RWPE1 (cell line): ENCODE results near the gene UFSP2.

Experiments used
- CTCF ChIA-PET: fragments of 350-600 bp; sonication (Branson Sonifier 250); formaldehyde crosslinking; extraction: SDS; loops from one replicate; lab custom pipeline; 2021; lab: Yijun Ruan, JAX
- POLR2A ChIA-PET: fragments of 400-600 bp; formaldehyde crosslinking; extraction: SDS; loops from one replicate; lab custom pipeline; 2020; ENCODE audit warnings: antibody characterized with exemption; ENCODE audit not compliant: low non-redundant PET; lab: Yijun Ruan, JAX
- DNase-seq: peaks from one replicate; pipeline ENCODE4 v3.0.0; 2012; ENCODE audit warnings: low spot score
- H3K27ac ChIP-seq: fragments of 450-650 bp; 2 replicates; pipeline ENCODE4 v1.5.1; 2017
- TF ChIP-seq, protein P1 (sequence below): fragments of 450-650 bp; conservative IDR thresholded peaks from 2 replicates; pipeline ENCODE4 v1.5.1; 2017; ENCODE audit warnings: low read depth, mild to moderate bottlenecking

Gene UFSP2

GRCh38 chr4:185384061-185384460 lies 41.7 kb downstream of the UFSP2 start:
- CTCF ChIA-PET: interaction anchor here (0.8 kb wide), 1 partner anchor 12 kb away, joined by 3 read pairs; the partner anchor contains the start of gene LRP2BP
- POLR2A ChIA-PET: no interaction called here

GRCh38 chr4:185383451-185383850 lies 42.3 kb downstream of the UFSP2 start:
- TF ChIP-seq, protein P1, sequence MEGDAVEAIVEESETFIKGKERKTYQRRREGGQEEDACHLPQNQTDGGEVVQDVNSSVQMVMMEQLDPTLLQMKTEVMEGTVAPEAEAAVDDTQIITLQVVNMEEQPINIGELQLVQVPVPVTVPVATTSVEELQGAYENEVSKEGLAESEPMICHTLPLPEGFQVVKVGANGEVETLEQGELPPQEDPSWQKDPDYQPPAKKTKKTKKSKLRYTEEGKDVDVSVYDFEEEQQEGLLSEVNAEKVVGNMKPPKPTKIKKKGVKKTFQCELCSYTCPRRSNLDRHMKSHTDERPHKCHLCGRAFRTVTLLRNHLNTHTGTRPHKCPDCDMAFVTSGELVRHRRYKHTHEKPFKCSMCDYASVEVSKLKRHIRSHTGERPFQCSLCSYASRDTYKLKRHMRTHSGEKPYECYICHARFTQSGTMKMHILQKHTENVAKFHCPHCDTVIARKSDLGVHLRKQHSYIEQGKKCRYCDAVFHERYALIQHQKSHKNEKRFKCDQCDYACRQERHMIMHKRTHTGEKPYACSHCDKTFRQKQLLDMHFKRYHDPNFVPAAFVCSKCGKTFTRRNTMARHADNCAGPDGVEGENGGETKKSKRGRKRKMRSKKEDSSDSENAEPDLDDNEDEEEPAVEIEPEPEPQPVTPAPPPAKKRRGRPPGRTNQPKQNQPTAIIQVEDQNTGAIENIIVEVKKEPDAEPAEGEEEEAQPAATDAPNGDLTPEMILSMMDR: no peak
- POLR2A ChIA-PET: no interaction called here
- peak; percentile 30 for DNase-seq
- CTCF ChIA-PET: interaction anchor here (0.8 kb wide), 1 partner anchor 13 kb away, joined by 3 read pairs; the partner anchor contains the start of gene LRP2BP
- H3K27ac ChIP-seq: no peak overlapping the region

More at GRCh38 chr4:185384061-185384460, 41.7 kb downstream of the UFSP2 start:
- DNase-seq: no peak
- TF ChIP-seq, protein P1: no peak
- H3K27ac ChIP-seq: no peak overlapping the region

GRCh38 chr4:185382754-185383153 lies 43.0 kb downstream of the UFSP2 start:
- no peak overlapping the region for H3K27ac ChIP-seq
- ChIA-PET CTCF (no interaction called here), POLR2A (no interaction called here)
- no peak for DNase-seq
- TF ChIP-seq, protein P1: no peak

- POLR2A ChIA-PET: no interaction called here
- no peak overlapping the region for H3K27ac ChIP-seq
- TF ChIP-seq, protein P1: no peak
- DNase-seq: peak; percentile 17
- CTCF ChIA-PET: interaction anchor here (0.6 kb wide), 1 partner anchor 1878 kb away, joined by 3 read pairs; no protein-coding TSS in a partner anchor
Observed at GRCh38 chr4:185381288-185382196, 44.2 kb downstream of the UFSP2 start.

GRCh38 chr4:185380320-185380719 lies 45.4 kb downstream of the UFSP2 start:
- POLR2A ChIA-PET: no interaction called here
- CTCF ChIA-PET: interaction anchor here (0.6 kb wide), 1 partner anchor 1876 kb away, joined by 3 read pairs; no protein-coding TSS in a partner anchor
- TF ChIP-seq, protein P1: no peak

More at GRCh38 chr4:185380320-185380719, 45.4 kb downstream of the UFSP2 start:
- DNase-seq: no peak
- H3K27ac ChIP-seq: no peak overlapping the region
